Upper lobe of left lung (tissue), 6 donors: Measurements from ENCODE around the gene JPH4. TPM values are rescaled to one million over a fixed set of nuclear protein-coding genes. Genes with fewer than 3 reads are reported as not detected.

Experiments
- ATAC-seq, 2 donors: fragments of 200-7000 bp; cut with Tn5 transposase; one replicate each; pipeline ENCODE4 v1.9.1; 2022; ENCODE audit warnings: mild to moderate bottlenecking in 2 of 2, moderate library complexity in 2 of 2; ENCODE audit not compliant: low FRiP score in 2 of 2
- DNase-seq, 2 donors: peaks; one replicate each; pipeline ENCODE4 v3.0.0-alpha.2; 2019 to 2020
- H3K27ac ChIP-seq, 4 donors: fragments of 200-600 bp; sonication (generic); one replicate each; pipeline ENCODE4 v1.5.1; 2016 to 2019
- H3K27me3 ChIP-seq, 4 donors: fragments of 200-600 bp; sonication (generic); one replicate each; pipeline ENCODE4 v1.5.1; 2017 to 2019
- H3K36me3 ChIP-seq, 4 donors: fragments of 200-600 bp; sonication (generic); one replicate each; pipeline ENCODE4 v1.5.1; 2016 to 2019
- H3K4me1 ChIP-seq, 4 donors: fragments of 200-600 bp; sonication (generic); one replicate each; pipeline ENCODE4 v1.5.1; 2018 to 2019
- H3K4me3 ChIP-seq, 4 donors: fragments of 200-600 bp; sonication (generic); one replicate each; pipeline ENCODE4 v1.5.1; 2017 to 2019; ENCODE audit warnings: mild to moderate bottlenecking in 2 of 4, moderate library complexity in 1 of 4
- H3K9me3 ChIP-seq, 4 donors: fragments of 200-600 bp; sonication (generic); one replicate each; pipeline ENCODE4 v1.5.1; 2018 to 2019
- EP300 ChIP-seq, 4 donors: sonication (generic); formaldehyde crosslinking; IDR thresholded peaks; one replicate each; pipeline ENCODE4 v1.5.1; 2017; ENCODE audit warnings: antibody characterized with exemption in 4 of 4, control low read depth in 2 of 4
- POLR2A ChIP-seq, 4 donors: fragments of 450-650 bp; IDR thresholded peaks; one replicate each; pipeline ENCODE4 v1.5.1; 2016 to 2017; ENCODE audit warnings: antibody characterized with exemption in 4 of 4, mild to moderate bottlenecking in 2 of 4
- POLR2AphosphoS5 ChIP-seq, 2 donors: sonication (generic); formaldehyde crosslinking; IDR thresholded peaks; one replicate each; pipeline ENCODE4 v1.5.1; 2017; ENCODE audit warnings: antibody characterized with exemption in 2 of 2
- WGBS, 2 donors: methylation state at CpG; one replicate each; pipeline ENCODE4 v1.1.5; 2017 to 2018; 5-methylcytosine and 5-hydroxymethylcytosine counted together
- total RNA-seq, 6 donors: library from RNA; depleted of rRNA in 4 of 6; stranded (reverse); fragments of >200 nt in 4 of 6; gene quantifications; one replicate each; pipeline versions ENCODE4 v1.1.0 to v1.2.1, GENCODE V29; 2016 to 2021
- TF ChIP-seq, protein P1 (sequence below), 6 experiments: fragments of 450-650 bp in 4 of 6; fragments of 200-600 bp in 2 of 6; sonication (generic) in 2 of 6; IDR thresholded peaks; one replicate each; pipeline ENCODE4 v1.5.1; 2016 to 2019; ENCODE audit warnings: antibody characterized with exemption in 6 of 6
- donor health status: DM: no; HTN: no; CAD: no; lungs with moderate emphysema.
- donor health status: DM: no; HTN: yes; CAD: no; lungs with severe emphysema.

JPH4 gene
- total RNA-seq, 6 donors from 2014 or later = 0.69 to 6.5 (median 2.5) TPM

DNA sequence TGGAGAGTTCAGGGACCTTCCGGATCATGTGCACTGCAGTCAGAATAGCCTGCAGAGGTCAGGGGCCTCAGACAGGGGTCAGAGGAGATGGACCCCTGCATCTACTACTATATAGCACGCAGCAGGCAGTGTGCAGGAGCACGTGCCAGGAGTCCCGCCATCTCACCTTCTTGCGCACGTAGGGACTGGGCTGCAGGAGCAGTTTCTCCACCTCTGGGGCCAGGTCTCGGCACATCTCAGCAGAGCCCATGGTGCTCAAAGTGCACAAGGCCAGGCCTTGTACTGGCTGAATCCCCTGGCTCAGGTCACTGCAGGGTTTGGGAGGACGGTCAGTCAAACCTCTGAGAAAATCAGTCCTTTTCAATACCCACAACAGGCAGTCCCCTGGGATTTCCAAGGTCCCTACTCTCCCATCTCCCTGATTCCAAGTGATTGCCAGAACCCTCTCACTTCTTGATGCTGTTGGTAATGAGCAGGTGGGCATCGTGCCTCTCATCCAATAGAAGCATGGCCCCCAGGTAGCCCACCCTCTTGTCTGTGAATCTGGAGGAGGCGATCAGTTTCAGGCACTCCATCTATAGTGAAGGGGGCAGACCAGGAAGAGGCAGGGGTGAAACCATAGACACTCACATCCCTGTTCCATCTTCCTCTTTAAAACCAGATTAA lies 12.3 kb downstream of the JPH4 start:
- H3K4me3 ChIP-seq = peak overlapping the region in 1 of 4 donors; percentile 68
- TF ChIP-seq, protein P1, sequence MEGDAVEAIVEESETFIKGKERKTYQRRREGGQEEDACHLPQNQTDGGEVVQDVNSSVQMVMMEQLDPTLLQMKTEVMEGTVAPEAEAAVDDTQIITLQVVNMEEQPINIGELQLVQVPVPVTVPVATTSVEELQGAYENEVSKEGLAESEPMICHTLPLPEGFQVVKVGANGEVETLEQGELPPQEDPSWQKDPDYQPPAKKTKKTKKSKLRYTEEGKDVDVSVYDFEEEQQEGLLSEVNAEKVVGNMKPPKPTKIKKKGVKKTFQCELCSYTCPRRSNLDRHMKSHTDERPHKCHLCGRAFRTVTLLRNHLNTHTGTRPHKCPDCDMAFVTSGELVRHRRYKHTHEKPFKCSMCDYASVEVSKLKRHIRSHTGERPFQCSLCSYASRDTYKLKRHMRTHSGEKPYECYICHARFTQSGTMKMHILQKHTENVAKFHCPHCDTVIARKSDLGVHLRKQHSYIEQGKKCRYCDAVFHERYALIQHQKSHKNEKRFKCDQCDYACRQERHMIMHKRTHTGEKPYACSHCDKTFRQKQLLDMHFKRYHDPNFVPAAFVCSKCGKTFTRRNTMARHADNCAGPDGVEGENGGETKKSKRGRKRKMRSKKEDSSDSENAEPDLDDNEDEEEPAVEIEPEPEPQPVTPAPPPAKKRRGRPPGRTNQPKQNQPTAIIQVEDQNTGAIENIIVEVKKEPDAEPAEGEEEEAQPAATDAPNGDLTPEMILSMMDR (IDR thresholded peaks at IDR 0.05) = no peak
- TF ChIP-seq POLR2AphosphoS5 (IDR thresholded peaks at IDR 0.05) (no peak), POLR2A (IDR thresholded peaks at IDR 0.05) (no peak)
- peaks cover 9 to 52% (median 18%) of the 10 kb centered on the region in 4 donors for H3K4me1 ChIP-seq
- DNase-seq = no peak
- WGBS, 2 donors = 90 to 94% methylated on average over 9 to 10 of the region's 10 CpGs
- peaks cover 0 to 30% (median 25%) of the 10 kb centered on the region in 4 donors for H3K36me3 ChIP-seq
- H3K27me3 ChIP-seq = no peaks in the 10 kb centered on the region
- no peak for ATAC-seq
- H3K27ac ChIP-seq = peak overlapping the region in 1 of 4 donors; percentile 88
- H3K9me3 ChIP-seq = no peaks in the 10 kb centered on the region

DNA sequence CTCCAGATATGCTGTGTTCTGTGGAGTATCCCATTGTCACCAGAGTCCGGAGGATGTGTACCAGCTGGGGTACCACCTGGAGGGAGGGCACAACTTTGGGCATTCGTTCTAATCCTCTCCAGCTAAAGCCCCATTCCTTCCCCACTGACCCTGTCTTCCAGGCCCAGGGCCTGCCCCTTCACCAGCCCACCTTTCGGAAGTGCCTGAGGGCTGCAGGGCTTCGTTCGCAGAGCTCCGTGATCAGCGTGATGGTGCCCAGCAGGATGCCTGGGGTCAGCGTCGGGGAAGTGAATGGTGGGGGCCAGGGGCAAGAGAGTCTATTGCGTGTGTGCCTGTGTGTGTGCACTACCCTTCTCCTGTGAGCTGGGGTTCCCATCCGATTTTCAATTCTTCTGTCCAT lies 13.0 kb downstream of the JPH4 start:
- TF ChIP-seq EP300 (IDR thresholded peaks at IDR 0.05) = no peak
- TF ChIP-seq, protein P1 (IDR thresholded peaks at IDR 0.05) = no peak
- no peak for TF ChIP-seq POLR2AphosphoS5 (IDR thresholded peaks at IDR 0.05)
- TF ChIP-seq POLR2A (IDR thresholded peaks at IDR 0.05) = no peak
- H3K27ac ChIP-seq = no peak overlapping the region
- no peak overlapping the region for H3K4me3 ChIP-seq
- 90 to 93% methylated on average over 9 to 11 of the region's 11 CpGs for WGBS, 2 donors
- no peak for ATAC-seq
- H3K4me1 ChIP-seq = peaks cover 9 to 47% (median 18%) of the 10 kb centered on the region in 4 donors
- H3K36me3 ChIP-seq = peaks cover 0 to 36% (median 29%) of the 10 kb centered on the region in 4 donors
- H3K9me3 ChIP-seq = no peaks in the 10 kb centered on the region
- DNase-seq = no peak
- no peaks in the 10 kb centered on the region for H3K27me3 ChIP-seq

DNA sequence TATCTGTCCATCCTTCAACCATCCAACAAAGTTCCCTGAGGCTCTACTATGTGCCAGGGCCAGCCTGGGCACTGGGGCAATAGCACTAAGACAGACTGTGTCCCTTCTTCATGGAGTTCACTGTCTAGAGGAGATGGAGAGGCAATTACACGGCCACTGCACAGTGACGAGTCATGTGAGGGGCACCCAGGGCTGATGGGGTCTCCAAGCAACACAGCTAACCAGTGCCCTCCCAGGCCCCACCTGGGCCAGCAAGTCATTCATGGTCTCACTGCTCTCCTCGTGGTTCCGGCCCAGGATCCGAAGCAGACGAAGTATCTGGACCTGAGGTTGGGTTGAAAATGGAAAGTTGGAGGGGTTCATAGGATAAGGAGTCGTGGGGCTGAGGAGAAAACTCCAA lies 13.7 kb downstream of the JPH4 start:
- no peak for DNase-seq
- Histone ChIP-seq H3K4me3 (no peak overlapping the region), H3K27me3 (no peaks in the 10 kb centered on the region), H3K27ac (no peak overlapping the region), H3K4me1 (peaks cover 9 to 47% (median 18%) of the 10 kb centered on the region in 4 donors), H3K36me3 (peaks cover 0 to 43% (median 34%) of the 10 kb centered on the region in 4 donors), H3K9me3 (no peaks in the 10 kb centered on the region)
- 91 to 93% methylated on average over 5 to 7 of the region's 7 CpGs for WGBS, 2 donors
- TF ChIP-seq EP300 (IDR thresholded peaks at IDR 0.05) (no peak), POLR2AphosphoS5 (IDR thresholded peaks at IDR 0.05) (no peak), POLR2A (IDR thresholded peaks at IDR 0.05) (no peak)
- TF ChIP-seq, protein P1 (IDR thresholded peaks at IDR 0.05) = no peak
- no peak for ATAC-seq

DNA sequence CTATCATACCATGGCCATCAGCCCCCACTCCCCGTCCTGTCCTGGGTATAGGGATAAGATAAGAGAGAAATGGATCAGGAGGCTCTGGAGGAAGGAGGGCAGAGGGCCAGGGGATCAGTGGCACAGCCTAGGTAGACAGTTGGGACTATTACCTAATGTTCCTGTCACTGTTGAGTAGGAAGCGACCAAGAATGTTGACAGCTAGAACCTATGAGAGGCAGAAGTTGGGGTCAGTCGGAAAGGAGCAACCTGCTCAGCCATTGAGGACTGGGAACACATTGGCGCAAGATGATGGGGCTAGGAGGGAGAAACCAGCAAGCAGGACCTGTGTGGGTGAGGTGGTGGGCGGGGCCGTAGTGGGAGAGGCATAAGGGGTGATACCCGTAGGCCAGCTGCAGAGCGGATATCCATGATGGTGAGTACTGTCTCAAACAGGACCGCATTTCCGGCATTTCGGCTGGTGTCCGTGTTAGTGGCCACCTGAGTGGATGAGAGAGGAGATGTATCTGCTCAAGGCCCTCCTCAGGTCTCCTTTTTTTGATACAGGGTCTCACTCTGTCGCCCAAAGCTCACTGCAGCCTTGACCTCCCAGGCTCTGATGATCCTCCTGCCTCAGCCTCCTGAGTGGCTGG lies 14.3 kb downstream of the JPH4 start:
- Histone ChIP-seq H3K27ac (no peak overlapping the region), H3K36me3 (peaks cover 0 to 48% (median 37%) of the 10 kb centered on the region in 4 donors), H3K27me3 (no peaks in the 10 kb centered on the region), H3K9me3 (no peaks in the 10 kb centered on the region), H3K4me3 (no peak overlapping the region), H3K4me1 (peaks cover 9 to 46% (median 18%) of the 10 kb centered on the region in 4 donors)
- DNase-seq = no peak
- TF ChIP-seq, protein P1 (IDR thresholded peaks at IDR 0.05) = no peak
- TF ChIP-seq POLR2A (IDR thresholded peaks at IDR 0.05) (no peak), EP300 (IDR thresholded peaks at IDR 0.05) (no peak), POLR2AphosphoS5 (IDR thresholded peaks at IDR 0.05) (no peak)
- ATAC-seq = no peak
- WGBS, 2 donors = 88 to 91% methylated on average over 13 of the region's 13 CpGs
